Neuronal stem cell (in vitro differentiated cells): ENCODE results near the gene PRKAG3.
A peak's percentile ranks its signal among the peaks of the same experiment; 100 is the strongest.

Experiments
- DNase-seq: peaks from one replicate; pipeline ENCODE4 v3.0.0-alpha.2; 2013; ENCODE audit warnings: low spot score
- H2AFZ ChIP-seq: one replicate; pipeline ENCODE4 v1.6.1; 2013; ENCODE audit warnings: mild to moderate bottlenecking, low read length, inconsistent platforms
- H2AK5ac ChIP-seq: 2 replicates; pipeline ENCODE4 v1.6.1; 2013; ENCODE audit warnings: low read depth, mild to moderate bottlenecking, inconsistent platforms, low read length, moderate library complexity, mixed read lengths
- H2BK120ac ChIP-seq: 2 replicates; pipeline ENCODE4 v1.6.1; 2013; ENCODE audit warnings: low read depth, mild to moderate bottlenecking, inconsistent platforms, low read length, moderate library complexity, mixed read lengths
- H2BK12ac ChIP-seq: one replicate; pipeline ENCODE4 v1.6.1; 2013; ENCODE audit warnings: low read length, inconsistent platforms
- H2BK15ac ChIP-seq: 2 replicates; pipeline ENCODE4 v1.6.1; 2013; ENCODE audit warnings: mild to moderate bottlenecking, low read length, inconsistent platforms, mixed read lengths
- H2BK5ac ChIP-seq: one replicate; pipeline ENCODE4 v1.6.1; 2013; ENCODE audit warnings: inconsistent platforms, mild to moderate bottlenecking, low read length, moderate library complexity
- H3K14ac ChIP-seq: one replicate; pipeline ENCODE4 v1.6.1; 2013; ENCODE audit warnings: low read length, inconsistent platforms
- H3K18ac ChIP-seq: 2 replicates; pipeline ENCODE4 v1.6.1; 2013; ENCODE audit warnings: low read length, inconsistent platforms
- H3K23ac ChIP-seq: 2 replicates; pipeline ENCODE4 v1.6.1; 2013; ENCODE audit warnings: low read depth, mild to moderate bottlenecking, mixed read lengths, low read length, inconsistent platforms; ENCODE audit not compliant: poor library complexity
- H3K27ac ChIP-seq: replicated peaks from 3 replicates; pipeline ENCODE4 v1.5.1; 2013; ENCODE audit warnings: low read length, inconsistent platforms
- H3K27me3 ChIP-seq, 3 experiments: 2 replicates each; pipeline ENCODE4 v1.6.1; 2013; ENCODE audit warnings: low read length in 3 of 3, mild to moderate bottlenecking in 2 of 3, inconsistent platforms in 1 of 3, low read depth in 1 of 3, mixed read lengths in 1 of 3, moderate library complexity in 1 of 3; ENCODE audit not compliant: control insufficient read depth in 3 of 3, insufficient read depth in 3 of 3
- H3K36me3 ChIP-seq, 2 donors: replicated peaks in 1 of 2; 2 replicates each; pipeline ENCODE4 v1.6.1; 2013; ENCODE audit warnings: low read length in 2 of 2; ENCODE audit not compliant: control insufficient read depth in 2 of 2, insufficient read depth in 2 of 2
- H3K4ac ChIP-seq: 2 replicates; pipeline ENCODE4 v1.6.1; 2013; ENCODE audit warnings: inconsistent platforms, mild to moderate bottlenecking, low read length, moderate library complexity
- H3K4me1 ChIP-seq, 2 donors: 1 replicate in 1 of 2; 2 replicates in 1 of 2; pipeline ENCODE4 v1.6.1; 2013; ENCODE audit warnings: low read length in 2 of 2, low read depth in 1 of 2; ENCODE audit not compliant: control insufficient read depth in 2 of 2, insufficient read depth in 1 of 2
- H3K4me2 ChIP-seq: one replicate; pipeline ENCODE4 v1.6.1; 2013; ENCODE audit warnings: mild to moderate bottlenecking, low read length, inconsistent platforms; ENCODE audit not compliant: insufficient read depth, poor library complexity, severe bottlenecking
- H3K4me3 ChIP-seq, 2 donors: 2 replicates each; pipeline ENCODE4 v1.5.1; 2013; ENCODE audit warnings: low read length in 2 of 2, mild to moderate bottlenecking in 2 of 2, inconsistent platforms in 1 of 2, moderate library complexity in 1 of 2
- H3K79me1 ChIP-seq: one replicate; pipeline ENCODE4 v1.6.1; 2013; ENCODE audit warnings: low read depth, mild to moderate bottlenecking, inconsistent platforms, low read length, moderate library complexity
- H3K9ac ChIP-seq: one replicate; pipeline ENCODE4 v1.6.1; 2013; ENCODE audit warnings: mild to moderate bottlenecking, low read depth, low read length, inconsistent platforms; ENCODE audit not compliant: poor library complexity
- H3K9me3 ChIP-seq, 2 donors: replicated peaks in 1 of 2; 2 replicates each; pipeline versions ENCODE3 to v1.6.1; 2013; ENCODE audit warnings: low read length in 2 of 2, mild to moderate bottlenecking in 2 of 2, inconsistent platforms in 1 of 2, low read depth in 1 of 2, mixed read lengths in 1 of 2, moderate library complexity in 1 of 2; ENCODE audit not compliant: control insufficient read depth in 2 of 2, insufficient read depth in 1 of 2
- H4K8ac ChIP-seq: one replicate; pipeline ENCODE4 v1.6.1; 2013; ENCODE audit warnings: low read depth, mild to moderate bottlenecking, inconsistent platforms, low read length, moderate library complexity
- H4K91ac ChIP-seq: one replicate; pipeline ENCODE4 v1.6.1; 2013; ENCODE audit warnings: low read length, low read depth, mild to moderate bottlenecking, inconsistent platforms; ENCODE audit not compliant: poor library complexity
- WGBS, 2 donors: extraction: QIAGEN DNeasy Blood & Tissue Kit; methylation state at CpG; one replicate each; pipeline ENCODE4 v1.1.7; 2013; ENCODE audit warnings: missing lambda C conversion rate in 2 of 2, mixed read lengths in 1 of 2; ENCODE audit not compliant: insufficient read length in 2 of 2, insufficient replicate concordance in 1 of 2; ENCODE audit errors: extremely low coverage in 2 of 2; 5-methylcytosine and 5-hydroxymethylcytosine counted together

The PRKAG3 gene

DNA sequence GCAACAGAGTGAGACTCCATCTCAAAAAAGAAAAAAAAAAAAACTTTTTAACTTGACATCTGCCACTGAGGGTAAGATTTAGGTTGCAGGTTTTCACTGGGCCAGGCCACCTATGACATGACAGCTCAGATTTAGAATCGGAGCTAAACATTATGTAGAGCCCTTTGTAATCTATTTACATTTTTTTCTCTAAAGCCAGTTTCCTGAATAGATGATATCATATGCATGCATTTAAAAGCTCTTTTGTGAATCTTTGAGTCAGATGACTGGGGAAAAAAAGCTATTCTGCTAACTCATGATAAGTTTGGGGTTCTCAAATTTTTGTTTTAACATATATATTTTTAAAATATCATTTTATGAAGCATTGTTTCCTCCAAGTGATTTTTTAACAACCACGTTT, 21.3 kb downstream of the PRKAG3 start:
- Histone ChIP-seq H3K18ac (no peak overlapping the region), H3K27ac (no peak overlapping the region), H2BK12ac (no peak overlapping the region), H3K79me1 (no peaks in the 10 kb centered on the region), H3K4me1 (peaks cover 3 to 4% of the 10 kb centered on the region in 2 donors), H3K36me3 (no peaks in the 10 kb centered on the region), H3K23ac (no peak overlapping the region), H2BK120ac (no peak overlapping the region), H2BK15ac (no peak overlapping the region), H3K27me3 (no peaks in the 10 kb centered on the region), H2BK5ac (no peak overlapping the region), H3K14ac (no peak overlapping the region), H4K8ac (no peak overlapping the region), H2AFZ (no peak overlapping the region), H4K91ac (no peak overlapping the region), H3K4ac (no peak overlapping the region), H3K4me3 (no peak overlapping the region), H3K9me3 (no peaks in the 10 kb centered on the region), H2AK5ac (no peak overlapping the region), H3K4me2 (no peak overlapping the region), H3K9ac (no peak overlapping the region)
- no CpG with 5 or more reads among the region's 2 CpGs for WGBS, 2 donors
- no peak for DNase-seq

DNA sequence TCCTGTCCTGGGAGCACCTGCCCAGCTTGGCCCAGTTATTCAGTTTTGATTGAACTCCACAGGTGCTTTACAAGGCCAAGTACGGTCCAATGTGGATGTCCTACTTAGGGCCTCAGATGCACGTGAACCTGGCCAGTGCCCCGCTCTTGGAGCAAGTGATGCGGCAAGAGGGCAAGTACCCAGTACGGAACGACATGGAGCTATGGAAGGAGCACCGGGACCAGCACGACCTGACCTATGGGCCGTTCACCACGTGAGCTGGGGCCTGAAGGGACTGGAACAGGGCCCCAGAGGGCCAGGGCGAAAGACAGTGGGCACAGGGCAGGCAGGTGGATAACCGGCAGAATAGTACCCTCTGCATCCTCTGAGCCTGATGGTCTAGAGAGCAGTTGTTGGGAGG, 22.1 kb downstream of the PRKAG3 start:
- H3K14ac ChIP-seq, result peak overlapping the region; percentile 63
- peaks cover 3 to 4% of the 10 kb centered on the region in 2 donors for H3K4me1 ChIP-seq
- H4K8ac ChIP-seq, result no peak overlapping the region
- no peak overlapping the region for H3K4ac ChIP-seq
- no peak overlapping the region for H3K9ac ChIP-seq
- H2BK12ac ChIP-seq, result no peak overlapping the region
- H3K23ac ChIP-seq, result peak overlapping the region; percentile 25
- no CpG with 5 or more reads among the region's 12 CpGs for WGBS, 2 donors
- H2BK15ac ChIP-seq, result no peak overlapping the region
- no peaks in the 10 kb centered on the region for H3K27me3 ChIP-seq
- H2BK5ac ChIP-seq, result no peak overlapping the region
- no peak overlapping the region for H2AFZ ChIP-seq
- peak overlapping the region; percentile 67 for H3K18ac ChIP-seq
- no peak overlapping the region for H2AK5ac ChIP-seq
- no peak overlapping the region for H4K91ac ChIP-seq
- no peaks in the 10 kb centered on the region for H3K79me1 ChIP-seq
- H3K4me2 ChIP-seq, result no peak overlapping the region
- no peak for DNase-seq
- peaks cover 2 to 4% of the 10 kb centered on the region in 2 donors for H3K9me3 ChIP-seq
- H3K4me3 ChIP-seq, result peak overlapping the region in 1 of 2 donors; percentile 38
- no peak overlapping the region for H2BK120ac ChIP-seq
- H3K36me3 ChIP-seq, result no peaks in the 10 kb centered on the region
- no peak overlapping the region for H3K27ac ChIP-seq

DNA sequence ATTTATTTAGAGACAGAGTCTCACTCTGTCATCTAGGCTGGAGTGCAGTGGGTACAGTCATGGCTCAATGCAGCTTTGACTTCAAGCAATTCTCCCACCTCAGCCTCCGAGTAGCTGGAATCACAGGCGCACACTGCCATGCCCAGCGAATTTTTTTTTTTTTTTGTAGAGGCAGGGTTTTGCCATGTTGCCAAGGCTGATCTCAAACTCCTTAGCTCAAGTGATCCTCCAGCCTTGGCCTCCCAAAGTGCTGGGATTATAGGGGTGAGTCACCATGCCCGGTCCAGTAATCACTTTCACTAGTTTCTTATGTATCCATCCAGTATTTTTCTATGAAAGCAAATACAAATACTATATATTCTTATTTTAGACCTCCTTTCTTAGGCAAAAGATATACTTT, 24.0 kb downstream of the PRKAG3 start:
- DNase-seq, result no peak
- no peaks in the 10 kb centered on the region for H3K27me3 ChIP-seq
- no peak overlapping the region for H2AK5ac ChIP-seq
- H3K9me3 ChIP-seq, result peaks cover 2 to 9% of the 10 kb centered on the region in 2 donors
- no peak overlapping the region for H3K23ac ChIP-seq
- H3K79me1 ChIP-seq, result no peaks in the 10 kb centered on the region
- no CpG with 5 or more reads among the region's 4 CpGs for WGBS, 2 donors
- H3K4me2 ChIP-seq, result no peak overlapping the region
- H2AFZ ChIP-seq, result no peak overlapping the region
- no peak overlapping the region for H3K18ac ChIP-seq
- H2BK120ac ChIP-seq, result no peak overlapping the region
- no peak overlapping the region for H4K8ac ChIP-seq
- no peak overlapping the region for H2BK12ac ChIP-seq
- H3K4me1 ChIP-seq, result peaks cover 3 to 4% of the 10 kb centered on the region in 2 donors
- H2BK5ac ChIP-seq, result no peak overlapping the region
- H3K14ac ChIP-seq, result no peak overlapping the region
- H3K9ac ChIP-seq, result no peak overlapping the region
- no peak overlapping the region for H3K4ac ChIP-seq
- H3K27ac ChIP-seq, result no peak overlapping the region
- H2BK15ac ChIP-seq, result no peak overlapping the region
- H3K4me3 ChIP-seq, result no peak overlapping the region
- no peaks in the 10 kb centered on the region for H3K36me3 ChIP-seq
- H4K91ac ChIP-seq, result no peak overlapping the region

DNA sequence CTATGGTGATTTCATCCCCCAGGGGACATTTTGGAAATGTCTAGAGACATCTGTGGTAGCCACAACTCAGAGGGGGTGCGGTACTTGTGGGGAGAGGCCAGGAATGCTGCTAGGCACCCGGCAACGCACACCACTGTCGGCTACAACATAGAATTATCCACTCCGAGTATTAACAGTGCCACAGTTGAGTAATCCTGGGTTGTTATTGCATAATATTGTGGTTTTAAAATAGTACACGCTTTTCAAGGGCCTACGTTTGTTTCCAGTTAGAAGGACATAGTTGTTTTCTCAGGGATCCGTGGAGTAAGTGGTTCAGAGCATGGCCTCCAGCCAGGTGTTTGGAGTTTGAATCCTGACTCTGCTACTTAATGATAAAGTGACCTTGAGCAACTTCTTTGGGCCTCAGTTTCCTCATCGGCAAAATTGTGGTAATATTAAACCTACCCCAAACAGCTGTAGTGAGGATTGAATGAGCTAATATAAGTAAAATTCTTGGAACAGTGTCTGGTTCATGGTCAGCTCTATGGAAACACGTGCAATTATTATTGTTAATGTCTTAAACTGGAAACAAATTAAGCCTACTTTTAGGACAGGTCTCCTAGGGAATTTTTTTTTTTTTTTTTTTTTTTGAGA, 25.1 kb downstream of the PRKAG3 start:
- H3K23ac ChIP-seq, result no peak overlapping the region
- no peaks in the 10 kb centered on the region for H3K27me3 ChIP-seq
- no peaks in the 10 kb centered on the region for H3K79me1 ChIP-seq
- H2BK120ac ChIP-seq, result no peak overlapping the region
- H4K8ac ChIP-seq, result no peak overlapping the region
- H2BK12ac ChIP-seq, result no peak overlapping the region
- peaks cover 3 to 4% of the 10 kb centered on the region in 2 donors for H3K4me1 ChIP-seq
- H3K18ac ChIP-seq, result no peak overlapping the region
- no peak overlapping the region for H3K4me3 ChIP-seq
- no peaks in the 10 kb centered on the region for H3K36me3 ChIP-seq
- no CpG with 5 or more reads among the region's 10 CpGs for WGBS, 2 donors
- H2AFZ ChIP-seq, result peak overlapping the region; percentile 54
- H3K27ac ChIP-seq, result no peak overlapping the region
- no peak overlapping the region for H3K4ac ChIP-seq
- no peak overlapping the region for H4K91ac ChIP-seq
- H2BK15ac ChIP-seq, result no peak overlapping the region
- no peak for DNase-seq
- peaks cover 2 to 9% of the 10 kb centered on the region in 2 donors for H3K9me3 ChIP-seq
- H3K9ac ChIP-seq, result no peak overlapping the region
- H3K14ac ChIP-seq, result no peak overlapping the region
- H2BK5ac ChIP-seq, result no peak overlapping the region
- H2AK5ac ChIP-seq, result no peak overlapping the region
- H3K4me2 ChIP-seq, result no peak overlapping the region
